Nephron (organoid): Measurements from ENCODE around the gene ZSCAN30.

Experiments used
- H3K27ac Mint-ChIP-seq, 3 experiments: 2 replicates each; pipeline ENCODE4 v1.8.0; 2020; ENCODE audit warnings: mixed read lengths in 3 of 3, mild to moderate bottlenecking in 2 of 3, moderate library complexity in 1 of 3
- H3K27me3 Mint-ChIP-seq: 2 replicates; pipeline ENCODE4 v1.8.0; 2021; ENCODE audit warnings: low read depth, mild to moderate bottlenecking, moderate library complexity, mixed read lengths
- H3K36me3 Mint-ChIP-seq: 2 replicates; pipeline ENCODE4 v1.8.0; 2020; ENCODE audit warnings: low read depth, mixed read lengths
- H3K4me1 Mint-ChIP-seq: 2 replicates; pipeline ENCODE4 v1.8.0; 2020; ENCODE audit warnings: mixed read lengths
- H3K4me3 Mint-ChIP-seq, 3 experiments: 2 replicates each; pipeline ENCODE4 v1.8.0; 2020; ENCODE audit warnings: mild to moderate bottlenecking in 3 of 3, mixed read lengths in 3 of 3, moderate library complexity in 2 of 3
- H3K9me3 Mint-ChIP-seq: 2 replicates; pipeline ENCODE4 v1.8.0; 2020; ENCODE audit warnings: mixed read lengths
- TF ChIP-seq, protein P1 (sequence below), 3 experiments: fragments of 200-600 bp; sonication (generic); IDR thresholded peaks; one replicate each; pipeline ENCODE4 v1.5.0; 2021; ENCODE audit warnings: antibody characterized with exemption in 3 of 3; ENCODE audit not compliant: unreplicated experiment in 3 of 3

The ZSCAN30 gene

DNA sequence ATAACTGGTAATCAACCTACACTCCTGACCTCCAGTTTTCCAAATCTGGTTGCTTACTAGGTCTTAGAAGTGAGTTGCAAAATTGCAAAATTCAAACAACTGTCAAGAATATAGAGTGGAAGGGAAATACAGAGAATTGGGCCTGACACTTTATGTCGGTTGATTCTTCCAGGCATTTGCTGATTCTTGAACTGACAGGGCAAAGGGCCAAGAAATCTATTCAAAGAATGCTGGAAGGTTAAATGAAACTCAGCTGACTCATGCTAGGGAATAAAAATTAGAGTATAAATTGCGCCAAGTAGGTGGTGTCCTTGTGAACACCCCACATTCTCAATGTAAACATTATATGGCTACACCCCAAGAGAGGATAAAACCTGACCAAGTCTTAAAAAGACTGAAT, 21.5 kb upstream of the ZSCAN30 start:
- Mint-ChIP-seq H3K27me3 (no peaks in the 10 kb centered on the region), H3K36me3 (peaks cover 66% of the 10 kb centered on the region), H3K9me3 (peaks cover 73% of the 10 kb centered on the region), H3K27ac (no peak overlapping the region), H3K4me3 (no peak overlapping the region), H3K4me1 (no peaks in the 10 kb centered on the region)
- TF ChIP-seq, protein P1, sequence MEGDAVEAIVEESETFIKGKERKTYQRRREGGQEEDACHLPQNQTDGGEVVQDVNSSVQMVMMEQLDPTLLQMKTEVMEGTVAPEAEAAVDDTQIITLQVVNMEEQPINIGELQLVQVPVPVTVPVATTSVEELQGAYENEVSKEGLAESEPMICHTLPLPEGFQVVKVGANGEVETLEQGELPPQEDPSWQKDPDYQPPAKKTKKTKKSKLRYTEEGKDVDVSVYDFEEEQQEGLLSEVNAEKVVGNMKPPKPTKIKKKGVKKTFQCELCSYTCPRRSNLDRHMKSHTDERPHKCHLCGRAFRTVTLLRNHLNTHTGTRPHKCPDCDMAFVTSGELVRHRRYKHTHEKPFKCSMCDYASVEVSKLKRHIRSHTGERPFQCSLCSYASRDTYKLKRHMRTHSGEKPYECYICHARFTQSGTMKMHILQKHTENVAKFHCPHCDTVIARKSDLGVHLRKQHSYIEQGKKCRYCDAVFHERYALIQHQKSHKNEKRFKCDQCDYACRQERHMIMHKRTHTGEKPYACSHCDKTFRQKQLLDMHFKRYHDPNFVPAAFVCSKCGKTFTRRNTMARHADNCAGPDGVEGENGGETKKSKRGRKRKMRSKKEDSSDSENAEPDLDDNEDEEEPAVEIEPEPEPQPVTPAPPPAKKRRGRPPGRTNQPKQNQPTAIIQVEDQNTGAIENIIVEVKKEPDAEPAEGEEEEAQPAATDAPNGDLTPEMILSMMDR (IDR thresholded peaks at IDR 0.05; ENCODE audit: unreplicated experiment in 3 of 3): no peak

DNA sequence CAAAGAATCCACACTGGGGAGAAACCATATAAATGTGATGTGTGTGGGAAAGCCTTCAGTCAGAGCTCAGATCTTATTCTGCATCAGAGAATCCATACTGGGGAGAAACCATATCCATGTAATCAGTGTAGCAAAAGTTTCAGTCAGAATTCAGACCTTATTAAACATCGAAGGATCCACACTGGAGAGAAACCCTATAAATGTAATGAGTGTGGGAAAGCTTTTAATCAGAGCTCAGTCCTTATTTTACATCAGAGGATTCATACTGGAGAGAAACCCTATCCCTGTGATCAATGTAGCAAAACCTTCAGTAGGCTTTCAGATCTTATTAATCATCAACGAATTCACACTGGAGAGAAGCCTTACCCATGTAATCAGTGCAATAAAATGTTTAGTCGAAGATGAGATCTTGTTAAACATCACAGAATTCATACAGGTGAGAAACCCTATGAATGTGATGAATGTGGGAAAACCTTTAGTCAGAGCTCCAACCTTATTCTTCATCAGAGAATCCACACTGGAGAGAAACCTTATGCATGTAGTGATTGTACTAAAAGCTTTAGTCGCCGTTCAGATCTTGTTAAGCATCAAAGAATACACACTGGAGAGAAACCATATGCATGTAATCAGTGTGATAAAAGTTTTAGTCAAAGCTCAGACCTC, 16.7 kb upstream of the ZSCAN30 start:
- TF ChIP-seq, protein P1 (IDR thresholded peaks at IDR 0.05; ENCODE audit: unreplicated experiment in 3 of 3): no peak
- H3K9me3 Mint-ChIP-seq: peaks cover 78% of the 10 kb centered on the region
- no peaks in the 10 kb centered on the region for H3K4me1 Mint-ChIP-seq
- H3K27me3 Mint-ChIP-seq: no peaks in the 10 kb centered on the region
- no peak overlapping the region for H3K27ac Mint-ChIP-seq
- H3K36me3 Mint-ChIP-seq: peaks cover 94% of the 10 kb centered on the region
- H3K4me3 Mint-ChIP-seq: no peak overlapping the region

DNA sequence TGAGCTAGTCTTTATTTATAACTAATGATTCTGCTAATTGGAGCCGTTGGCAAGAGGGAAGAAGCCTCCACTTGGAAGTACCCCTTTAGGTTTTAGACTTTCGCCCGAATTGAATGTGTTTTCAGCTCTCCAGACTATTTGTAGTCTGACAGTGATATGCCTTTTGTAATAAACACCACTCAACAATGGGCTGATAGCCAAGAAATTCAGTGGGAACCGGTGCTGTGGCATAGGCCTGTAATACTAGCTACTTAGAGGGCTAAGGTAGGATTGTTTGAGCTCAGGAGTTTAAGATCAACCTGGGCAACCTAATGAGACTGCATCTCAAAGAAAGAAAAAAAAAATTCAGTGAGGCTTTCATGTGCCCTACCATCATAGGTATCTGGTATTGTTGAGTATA, 13.6 kb upstream of the ZSCAN30 start:
- H3K27ac Mint-ChIP-seq: no peak overlapping the region

DNA sequence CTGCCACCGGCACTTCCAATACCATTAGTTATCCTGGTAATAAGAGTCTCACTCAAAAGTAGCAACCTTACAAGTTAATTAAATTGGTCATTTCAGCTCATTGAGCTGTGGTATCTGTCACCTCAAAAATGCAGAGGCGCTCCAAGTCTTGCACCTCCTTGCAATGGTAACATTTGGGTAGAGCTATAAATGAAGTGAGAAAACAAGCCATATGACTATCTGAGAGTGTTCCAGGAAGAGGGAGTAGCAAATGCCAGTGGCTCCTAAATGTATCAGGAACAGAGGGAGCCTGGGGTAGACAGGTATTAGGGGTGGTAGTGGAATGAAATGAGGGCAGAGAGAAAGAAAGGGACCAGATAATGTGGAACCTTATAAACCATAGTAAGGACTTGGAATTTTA, 6.0 kb upstream of the ZSCAN30 start:
- H3K27me3 Mint-ChIP-seq: no peaks in the 10 kb centered on the region
- peaks cover 9% of the 10 kb centered on the region for H3K4me1 Mint-ChIP-seq
- TF ChIP-seq, protein P1 (IDR thresholded peaks at IDR 0.05; ENCODE audit: unreplicated experiment in 3 of 3): no peak
- no peak overlapping the region for H3K27ac Mint-ChIP-seq
- no peak overlapping the region for H3K4me3 Mint-ChIP-seq
- H3K36me3 Mint-ChIP-seq: peaks cover 90% of the 10 kb centered on the region
- H3K9me3 Mint-ChIP-seq: peaks cover 38% of the 10 kb centered on the region

More for the DNA sequence above, 13.6 kb upstream of the ZSCAN30 start:
- H3K27me3 Mint-ChIP-seq: no peaks in the 10 kb centered on the region
- TF ChIP-seq, protein P1 (IDR thresholded peaks at IDR 0.05; ENCODE audit: unreplicated experiment in 3 of 3): no peak
- H3K4me1 Mint-ChIP-seq: no peaks in the 10 kb centered on the region
- peaks cover 99% of the 10 kb centered on the region for H3K36me3 Mint-ChIP-seq
- no peak overlapping the region for H3K4me3 Mint-ChIP-seq
- peaks cover 79% of the 10 kb centered on the region for H3K9me3 Mint-ChIP-seq

DNA sequence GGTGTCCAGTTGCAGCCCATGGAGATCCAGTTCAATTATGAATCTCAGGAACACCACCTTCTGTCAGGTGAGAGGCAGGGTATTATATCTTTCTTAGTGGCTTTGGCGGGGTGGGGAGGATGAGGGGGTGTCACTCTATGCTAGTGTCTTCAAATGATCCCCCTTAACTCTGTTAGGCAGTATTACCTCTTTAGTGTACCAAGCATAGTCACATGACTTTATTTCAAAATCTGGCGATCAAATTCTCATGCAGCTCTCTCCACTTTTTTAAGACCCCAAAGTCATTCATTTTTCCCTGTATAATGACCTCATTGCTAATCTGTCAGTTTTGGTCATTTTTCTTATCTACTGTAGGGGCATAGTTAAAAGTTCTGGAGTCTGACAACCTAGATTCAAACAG, 1.1 kb upstream of the ZSCAN30 start:
- Mint-ChIP-seq H3K9me3 (peaks cover 22% of the 10 kb centered on the region), H3K36me3 (peaks cover 67% of the 10 kb centered on the region), H3K27ac (peak overlapping the region; percentile 97 to 98 (median 98)), H3K4me3 (peak overlapping the region; percentile 97 to 99 (median 98)), H3K27me3 (no peaks in the 10 kb centered on the region), H3K4me1 (peaks cover 23% of the 10 kb centered on the region)
- TF ChIP-seq, protein P1 (IDR thresholded peaks at IDR 0.05; ENCODE audit: unreplicated experiment in 3 of 3): no peak

DNA sequence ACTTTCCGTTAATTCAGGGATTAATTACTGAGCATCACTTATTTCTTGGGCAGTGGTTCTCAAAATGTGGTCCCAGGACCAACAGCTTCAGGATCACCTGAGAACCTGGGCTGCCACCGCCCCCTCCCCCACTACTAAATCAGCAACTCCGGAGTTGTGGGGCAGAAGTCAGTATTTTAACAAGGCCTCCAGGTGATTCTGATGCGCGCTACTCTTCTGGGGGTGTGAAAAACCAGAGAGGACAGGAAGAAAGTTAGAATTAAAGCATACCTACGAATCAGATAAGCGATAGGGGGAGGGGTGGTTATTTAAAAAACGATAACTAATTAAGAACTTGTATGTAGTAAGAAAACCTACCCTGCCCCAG, 319 bp downstream of the ZSCAN30 start:
- H3K27me3 Mint-ChIP-seq: no peaks in the 10 kb centered on the region
- peak overlapping the region; percentile 97 to 99 (median 98) for H3K4me3 Mint-ChIP-seq
- H3K4me1 Mint-ChIP-seq: peaks cover 23% of the 10 kb centered on the region

More for the DNA sequence above, 319 bp downstream of the ZSCAN30 start:
- H3K27ac Mint-ChIP-seq: peak overlapping the region; percentile 97 to 98 (median 98)
- TF ChIP-seq, protein P1 (IDR thresholded peaks at IDR 0.05; ENCODE audit: unreplicated experiment in 3 of 3): no peak
- H3K9me3 Mint-ChIP-seq: peaks cover 23% of the 10 kb centered on the region
- H3K36me3 Mint-ChIP-seq: peaks cover 66% of the 10 kb centered on the region
